ENCODE data around the gene CEP290.
A peak's percentile ranks its signal among the peaks of the same experiment; 100 is the strongest.
"Not testable (repeated sequence)": the region's sequence is repeated elsewhere in the genome, so short reads cannot be mapped to it uniquely, and the experiment has no call there.

The CEP290 gene

DNA sequence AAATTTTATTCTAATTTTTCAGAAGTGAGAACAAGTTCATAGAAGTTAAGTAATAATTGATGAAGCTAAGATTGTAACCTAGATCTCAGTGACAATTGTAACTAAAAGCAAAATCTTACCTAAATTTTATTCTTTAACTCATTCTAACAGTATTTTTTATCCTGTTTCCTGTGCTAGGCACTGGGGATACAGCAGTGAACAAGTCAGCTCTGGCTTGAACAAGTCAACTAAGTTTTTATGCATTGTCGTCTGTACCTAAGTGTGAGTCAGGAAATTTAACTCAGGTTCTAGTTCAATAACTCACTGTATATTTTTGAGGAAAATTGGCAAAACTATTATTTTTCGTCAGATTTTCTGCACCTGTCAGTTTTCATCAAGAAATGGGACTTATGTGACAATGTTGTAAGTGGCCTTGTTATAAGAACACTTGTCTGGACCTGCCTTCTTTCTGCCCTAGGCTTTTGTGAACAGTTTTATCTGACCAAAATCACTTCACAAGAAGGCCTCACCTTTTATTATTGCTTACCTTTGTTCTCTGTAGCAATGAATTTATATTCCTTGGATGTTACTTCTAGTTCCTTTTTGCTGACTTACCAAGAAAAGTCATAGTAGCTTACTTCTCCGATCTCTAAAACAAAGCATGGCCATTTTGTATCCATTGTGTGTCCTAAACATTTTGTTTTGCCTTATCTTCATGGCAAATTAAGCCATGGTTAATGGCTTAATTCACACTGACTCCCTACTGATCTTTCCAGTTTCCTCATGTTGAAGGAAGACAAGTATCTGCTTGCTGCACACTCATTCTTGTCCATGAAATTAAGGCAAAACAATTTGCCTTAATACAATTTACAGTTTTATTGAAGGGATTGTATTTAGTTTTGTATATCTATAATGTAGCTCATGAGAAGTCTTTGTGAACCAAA is 2.9 kb upstream of the CEP290 start:
- TF ChIP-seq, protein P1, sequence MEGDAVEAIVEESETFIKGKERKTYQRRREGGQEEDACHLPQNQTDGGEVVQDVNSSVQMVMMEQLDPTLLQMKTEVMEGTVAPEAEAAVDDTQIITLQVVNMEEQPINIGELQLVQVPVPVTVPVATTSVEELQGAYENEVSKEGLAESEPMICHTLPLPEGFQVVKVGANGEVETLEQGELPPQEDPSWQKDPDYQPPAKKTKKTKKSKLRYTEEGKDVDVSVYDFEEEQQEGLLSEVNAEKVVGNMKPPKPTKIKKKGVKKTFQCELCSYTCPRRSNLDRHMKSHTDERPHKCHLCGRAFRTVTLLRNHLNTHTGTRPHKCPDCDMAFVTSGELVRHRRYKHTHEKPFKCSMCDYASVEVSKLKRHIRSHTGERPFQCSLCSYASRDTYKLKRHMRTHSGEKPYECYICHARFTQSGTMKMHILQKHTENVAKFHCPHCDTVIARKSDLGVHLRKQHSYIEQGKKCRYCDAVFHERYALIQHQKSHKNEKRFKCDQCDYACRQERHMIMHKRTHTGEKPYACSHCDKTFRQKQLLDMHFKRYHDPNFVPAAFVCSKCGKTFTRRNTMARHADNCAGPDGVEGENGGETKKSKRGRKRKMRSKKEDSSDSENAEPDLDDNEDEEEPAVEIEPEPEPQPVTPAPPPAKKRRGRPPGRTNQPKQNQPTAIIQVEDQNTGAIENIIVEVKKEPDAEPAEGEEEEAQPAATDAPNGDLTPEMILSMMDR (IDR thresholded peaks at IDR 0.05; ENCODE audit: low read depth, low read length, missing control alignments) = no peak
- in situ Hi-C loops (cut with HindIII; ENCODE audit: low sequenced_read_pairs) = no loop called here
- H3K4me3 ChIP-seq (ENCODE audit: low read depth, low read length) = no peak overlapping the region
- no peak for DNase-seq (ENCODE audit: low read depth)

- TF ChIP-seq, protein P1 (IDR thresholded peaks at IDR 0.05; ENCODE audit: low read depth, low read length, missing control alignments) = no peak
- in situ Hi-C loops (cut with HindIII; ENCODE audit: low sequenced_read_pairs) = no loop called here
- no peak overlapping the region for H3K4me3 ChIP-seq (ENCODE audit: low read depth, low read length)
- no peak for DNase-seq (ENCODE audit: low read depth)
Observed at GRCh38 chr12:88144037-88144436, 2.1 kb upstream of the CEP290 start.

DNA sequence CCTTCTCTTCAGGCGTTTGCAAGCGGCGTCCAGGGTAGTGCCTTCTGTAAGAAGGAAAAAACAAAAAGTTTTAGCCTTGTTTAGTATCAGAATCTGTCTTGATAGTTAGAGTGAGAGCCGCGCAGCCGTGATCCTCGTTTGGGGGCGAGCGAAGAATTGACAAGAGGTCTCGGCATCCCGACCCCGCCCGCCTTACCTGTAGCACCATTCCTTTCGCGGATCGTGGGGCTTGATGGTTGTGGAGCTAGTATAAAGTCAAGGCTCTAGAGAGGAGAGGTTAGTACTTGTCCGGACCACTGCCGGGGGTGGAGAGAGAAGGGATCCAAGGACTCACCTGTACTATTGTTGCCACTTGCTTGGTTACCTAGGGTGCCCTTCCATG is 713 bp upstream of the CEP290 start:
- in situ Hi-C loops (cut with HindIII; ENCODE audit: low sequenced_read_pairs) = no loop called here
- DNase-seq (ENCODE audit: low read depth) = no peak
- H3K4me3 ChIP-seq (ENCODE audit: low read depth, low read length) = peak overlapping the region; percentile 85
- TF ChIP-seq, protein P1 (IDR thresholded peaks at IDR 0.05; ENCODE audit: low read depth, low read length, missing control alignments) = no peak

DNA sequence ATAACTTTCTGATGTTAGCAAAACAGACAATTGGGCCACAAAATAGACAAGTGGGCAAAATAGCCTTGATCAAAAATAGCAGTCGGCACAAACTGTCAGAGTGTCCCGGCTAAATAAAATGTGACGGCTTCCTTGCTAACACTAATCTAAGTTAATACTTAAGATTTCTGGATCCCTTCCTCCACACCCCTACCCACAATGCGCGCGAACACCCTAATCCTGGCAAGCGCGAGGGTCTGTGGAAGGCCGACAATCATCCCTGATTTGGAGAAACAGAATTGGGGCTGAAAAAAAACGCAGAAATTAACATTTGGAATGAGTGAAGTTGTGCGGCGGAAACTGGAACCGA is 489 bp downstream of the CEP290 start:
- in situ Hi-C loops (cut with HindIII; ENCODE audit: low sequenced_read_pairs) = no loop called here
- TF ChIP-seq, protein P1 (IDR thresholded peaks at IDR 0.05; ENCODE audit: low read depth, low read length, missing control alignments) = no peak

DNA sequence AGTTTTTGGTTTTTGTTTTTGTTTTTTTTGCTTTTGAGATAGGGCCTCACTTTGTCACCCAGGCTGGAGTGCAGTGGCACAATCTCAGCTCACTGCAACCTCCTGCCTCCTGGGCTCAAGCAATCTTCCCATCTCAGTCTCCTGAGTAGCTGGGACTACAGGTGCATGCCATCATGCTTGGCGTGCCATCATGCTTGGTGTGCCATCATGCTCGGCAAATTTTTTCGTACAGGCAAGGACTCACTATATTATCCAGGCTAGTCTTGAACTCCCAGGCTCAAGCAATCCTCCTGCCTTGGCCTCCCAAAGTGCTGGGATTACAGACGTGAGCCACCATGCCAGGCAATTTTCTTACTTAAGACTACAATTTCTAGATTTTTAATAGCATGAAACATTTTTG is 2.2 kb downstream of the CEP290 start:
- DNase-seq (ENCODE audit: low read depth); H3K4me3 ChIP-seq (ENCODE audit: low read depth, low read length); in situ Hi-C loops (cut with HindIII; ENCODE audit: low sequenced_read_pairs): not testable (repeated sequence)

More for the DNA sequence above, 489 bp downstream of the CEP290 start:
- peak overlapping the region; percentile 85 for H3K4me3 ChIP-seq (ENCODE audit: low read depth, low read length)
- DNase-seq (ENCODE audit: low read depth) = no peak

GRCh38 chr12:88133181-88133580 is 8.7 kb downstream of the CEP290 start:
- H3K4me3 ChIP-seq (ENCODE audit: low read depth, low read length); DNase-seq (ENCODE audit: low read depth); in situ Hi-C loops (cut with HindIII; ENCODE audit: low sequenced_read_pairs): not testable (repeated sequence)

DNA sequence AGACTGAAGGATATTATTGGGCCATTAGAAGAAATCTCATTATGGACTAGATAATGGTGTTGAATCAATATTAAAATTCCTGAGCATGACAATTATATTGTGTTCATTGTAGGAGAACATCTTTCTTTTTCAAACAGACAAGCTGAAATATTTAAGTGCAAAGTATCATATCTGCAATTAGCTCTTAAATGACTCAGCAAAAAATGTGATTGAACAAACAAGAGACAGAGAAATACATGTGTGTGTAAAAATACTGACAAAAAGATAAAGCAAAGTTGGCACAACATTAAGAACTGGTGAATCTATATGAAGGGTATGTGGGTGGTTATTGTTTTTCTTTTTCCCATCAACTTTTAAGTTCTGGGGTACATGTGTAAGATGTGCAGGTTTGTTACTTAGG is 9.5 kb downstream of the CEP290 start:
- in situ Hi-C loops (cut with HindIII; ENCODE audit: low sequenced_read_pairs) = no loop called here

More for the DNA sequence above, 9.5 kb downstream of the CEP290 start:
- no peak overlapping the region for H3K4me3 ChIP-seq (ENCODE audit: low read depth, low read length)
- TF ChIP-seq, protein P1 (IDR thresholded peaks at IDR 0.05; ENCODE audit: low read depth, low read length, missing control alignments) = no peak
- DNase-seq (ENCODE audit: low read depth) = no peak
